CD14-positive monocyte (primary cell): ENCODE results near the gene GPC6. TPM values are rescaled to one million over a fixed set of nuclear protein-coding genes. Genes with fewer than 3 reads are reported as not detected.

ENCODE experiments used
- DNase-seq, 3 donors: peaks; one replicate each; pipeline ENCODE4 v3.0.0-alpha.2; 2011 to 2022
- H2AFZ ChIP-seq: 2 replicates; pipeline ENCODE4 v1.6.0; 2012; ENCODE audit warnings: mild to moderate bottlenecking, low read depth, low read length, inconsistent platforms; ENCODE audit not compliant: insufficient read depth, poor library complexity, severe bottlenecking
- H3K27ac ChIP-seq, 2 donors: 1 replicate in 1 of 2; 2 replicates in 1 of 2; pipeline ENCODE4 v1.5.1; 2012 to 2013; ENCODE audit warnings: low read length in 2 of 2, control low read depth in 1 of 2, inconsistent platforms in 1 of 2, low read depth in 1 of 2, mild to moderate bottlenecking in 1 of 2
- H3K27me3 ChIP-seq, 2 donors: one replicate each; pipeline versions ENCODE4 v1.6.0 to v1.6.1; 2011 to 2013; ENCODE audit warnings: low read length in 2 of 2; ENCODE audit not compliant: control insufficient read depth in 2 of 2, insufficient read depth in 2 of 2
- H3K36me3 ChIP-seq, 2 donors: replicated peaks in 1 of 2; 1 replicate in 1 of 2; 2 replicates in 1 of 2; pipeline versions ENCODE4 v1.5.1 to v1.6.1; 2012 to 2013; ENCODE audit warnings: low read length in 2 of 2, control low read depth in 1 of 2, inconsistent platforms in 1 of 2, mild to moderate bottlenecking in 1 of 2; ENCODE audit not compliant: insufficient read depth in 2 of 2, control insufficient read depth in 1 of 2
- H3K4me1 ChIP-seq, 2 donors: 1 replicate in 1 of 2; 2 replicates in 1 of 2; pipeline versions ENCODE4 v1.5.1 to v1.6.1; 2012 to 2013; ENCODE audit warnings: low read length in 2 of 2, control low read depth in 1 of 2, inconsistent platforms in 1 of 2, mild to moderate bottlenecking in 1 of 2, moderate library complexity in 1 of 2; ENCODE audit not compliant: insufficient read depth in 2 of 2, control insufficient read depth in 1 of 2
- H3K4me2 ChIP-seq: replicated peaks from 2 replicates; pipeline ENCODE3; 2012; ENCODE audit warnings: low read length, moderate library complexity, mild to moderate bottlenecking; ENCODE audit not compliant: poor library complexity, severe bottlenecking; ENCODE audit errors: extremely low read depth
- H3K4me3 ChIP-seq, 3 experiments: fragments of 200-600 bp in 1 of 3; sonication (generic) in 1 of 3; replicated peaks in 1 of 3; 1 replicate in 2 of 3; 2 replicates in 1 of 3; pipeline ENCODE4 v1.5.1; 2011 to 2013; ENCODE audit warnings: low read length in 3 of 3, mild to moderate bottlenecking in 3 of 3, control low read depth in 2 of 3, low read depth in 2 of 3, inconsistent platforms in 1 of 3, moderate library complexity in 1 of 3
- H3K79me2 ChIP-seq: 2 replicates; pipeline ENCODE4 v1.6.0; 2012; ENCODE audit warnings: mild to moderate bottlenecking, control low read depth, inconsistent platforms, low read length, moderate library complexity; ENCODE audit not compliant: insufficient read depth
- H3K9ac ChIP-seq: 2 replicates; pipeline ENCODE4 v1.6.0; 2017; ENCODE audit warnings: low read length, mild to moderate bottlenecking; ENCODE audit not compliant: insufficient read depth, poor library complexity, severe bottlenecking
- H3K9me3 ChIP-seq, 2 donors: replicated peaks in 1 of 2; 1 replicate in 1 of 2; 2 replicates in 1 of 2; pipeline versions ENCODE4 v1.5.1 to v1.6.1; 2012 to 2013; ENCODE audit warnings: low read length in 2 of 2, control low read depth in 1 of 2; ENCODE audit not compliant: control insufficient read depth in 1 of 2, insufficient read depth in 1 of 2
- H4K20me1 ChIP-seq: 2 replicates; pipeline ENCODE4 v1.6.0; 2012; ENCODE audit warnings: mild to moderate bottlenecking, low read length, control low read depth, moderate library complexity; ENCODE audit not compliant: insufficient read depth
- H3K27ac Mint-ChIP-seq, 7 donors: one replicate each; pipeline ENCODE4 v1.8.0; 2020; ENCODE audit warnings: mild to moderate bottlenecking in 7 of 7, mixed read lengths in 7 of 7, moderate library complexity in 6 of 7, inconsistent platforms in 2 of 7
- H3K27me3 Mint-ChIP-seq, 3 donors: one replicate each; pipeline ENCODE4 v1.8.0; 2021 to 2022; ENCODE audit warnings: low read depth in 3 of 3, mild to moderate bottlenecking in 3 of 3, mixed read lengths in 3 of 3, moderate library complexity in 3 of 3, inconsistent platforms in 1 of 3
- H3K36me3 Mint-ChIP-seq, 2 donors: one replicate each; pipeline ENCODE4 v1.8.0; 2020; ENCODE audit warnings: mixed read lengths in 2 of 2, inconsistent platforms in 1 of 2, mild to moderate bottlenecking in 1 of 2
- H3K4me1 Mint-ChIP-seq: one replicate; pipeline ENCODE4 v1.8.0; 2020; ENCODE audit warnings: mild to moderate bottlenecking, mixed read lengths
- H3K4me3 Mint-ChIP-seq, 2 donors: one replicate each; pipeline ENCODE4 v1.8.0; 2020; ENCODE audit warnings: mild to moderate bottlenecking in 2 of 2, mixed read lengths in 2 of 2, moderate library complexity in 1 of 2
- H3K9me3 Mint-ChIP-seq, 7 donors: one replicate each; pipeline ENCODE4 v1.8.0; 2020 to 2022; ENCODE audit warnings: mixed read lengths in 7 of 7, mild to moderate bottlenecking in 6 of 7, moderate library complexity in 6 of 7, inconsistent platforms in 2 of 7
- WGBS: methylation state at CpG from one replicate; pipeline ENCODE4 v1.1.5; 2013; ENCODE audit warnings: missing lambda C conversion rate; ENCODE audit not compliant: insufficient coverage; 5-methylcytosine and 5-hydroxymethylcytosine counted together
- intact Hi-C, 2 donors: fragments of 100-400 bp; cut with micrococcal nuclease; formaldehyde crosslinking; loops; one replicate each; pipeline versions ENCODE4 v1.15.0 to v1.15.1; 2023
- polyA plus RNA-seq, 3 donors: library from polyadenylated mRNA; depleted of rRNA in 1 of 3; unstranded in 2 of 3; stranded (reverse) in 1 of 3; fragments of 300-500 nt in 2 of 3; fragments of >200 nt in 1 of 3; fragmentation: Illumina TruSeq in 2 of 3; gene quantifications; 1 replicate in 2 of 3; 2 replicates in 1 of 3; pipeline ENCODE4 v1.2.3, GENCODE V29; 2012 to 2021
- TF ChIP-seq, protein P1 (sequence below): fragments of 200-600 bp; IDR thresholded peaks from one replicate; pipeline ENCODE4 v1.8.0; 2022; ENCODE audit warnings: antibody characterized with exemption, mild to moderate bottlenecking

Gene GPC6
- polyA plus RNA-seq, 3 donors, result not detected

DNA sequence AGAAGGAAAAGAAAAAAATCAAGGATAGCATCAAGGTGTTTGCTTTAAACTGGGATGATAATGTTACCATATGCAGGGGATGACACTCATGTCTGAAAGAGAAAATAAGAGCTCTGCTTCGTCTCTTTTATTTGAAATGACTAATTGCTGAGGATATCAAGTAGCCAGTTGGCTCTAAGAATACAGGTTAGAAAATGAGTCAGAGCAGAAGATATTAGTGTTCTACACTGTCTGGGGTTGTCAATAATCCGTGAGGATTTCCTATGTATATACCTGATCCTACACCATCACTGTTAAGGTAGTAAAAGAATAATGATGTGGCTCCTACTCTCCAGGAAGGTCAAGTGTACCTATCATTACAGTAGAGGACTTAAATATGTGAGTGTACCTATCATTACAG is 562.5 kb downstream of the GPC6 start:
- H2AFZ ChIP-seq, result no peak overlapping the region
- no peak for DNase-seq
- H3K4me2 ChIP-seq, result no peak overlapping the region
- H3K9me3 Mint-ChIP-seq, result peaks cover 0 to 6% (median 2%) of the 10 kb centered on the region in 7 donors
- no peak overlapping the region for H3K27ac ChIP-seq
- intact Hi-C loops, result no loop called here
- H3K4me1 Mint-ChIP-seq, result no peaks in the 10 kb centered on the region
- no peaks in the 10 kb centered on the region for H3K4me1 ChIP-seq
- H3K9me3 ChIP-seq, result peaks cover 0 to 6% of the 10 kb centered on the region in 2 donors
- no peak overlapping the region for H3K27ac Mint-ChIP-seq
- H3K36me3 Mint-ChIP-seq, result no peaks in the 10 kb centered on the region
- H3K4me3 ChIP-seq, result no peak overlapping the region
- no peaks in the 10 kb centered on the region for H4K20me1 ChIP-seq
- TF ChIP-seq, protein P1, sequence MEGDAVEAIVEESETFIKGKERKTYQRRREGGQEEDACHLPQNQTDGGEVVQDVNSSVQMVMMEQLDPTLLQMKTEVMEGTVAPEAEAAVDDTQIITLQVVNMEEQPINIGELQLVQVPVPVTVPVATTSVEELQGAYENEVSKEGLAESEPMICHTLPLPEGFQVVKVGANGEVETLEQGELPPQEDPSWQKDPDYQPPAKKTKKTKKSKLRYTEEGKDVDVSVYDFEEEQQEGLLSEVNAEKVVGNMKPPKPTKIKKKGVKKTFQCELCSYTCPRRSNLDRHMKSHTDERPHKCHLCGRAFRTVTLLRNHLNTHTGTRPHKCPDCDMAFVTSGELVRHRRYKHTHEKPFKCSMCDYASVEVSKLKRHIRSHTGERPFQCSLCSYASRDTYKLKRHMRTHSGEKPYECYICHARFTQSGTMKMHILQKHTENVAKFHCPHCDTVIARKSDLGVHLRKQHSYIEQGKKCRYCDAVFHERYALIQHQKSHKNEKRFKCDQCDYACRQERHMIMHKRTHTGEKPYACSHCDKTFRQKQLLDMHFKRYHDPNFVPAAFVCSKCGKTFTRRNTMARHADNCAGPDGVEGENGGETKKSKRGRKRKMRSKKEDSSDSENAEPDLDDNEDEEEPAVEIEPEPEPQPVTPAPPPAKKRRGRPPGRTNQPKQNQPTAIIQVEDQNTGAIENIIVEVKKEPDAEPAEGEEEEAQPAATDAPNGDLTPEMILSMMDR, result no peak
- H3K4me3 Mint-ChIP-seq, result no peak overlapping the region
- no peak overlapping the region for H3K9ac ChIP-seq
- H3K27me3 Mint-ChIP-seq, result peaks cover 0 to 1% (median 0%) of the 10 kb centered on the region in 3 donors
- no peaks in the 10 kb centered on the region for H3K27me3 ChIP-seq
- no peaks in the 10 kb centered on the region for H3K36me3 ChIP-seq
- no peaks in the 10 kb centered on the region for H3K79me2 ChIP-seq
- WGBS, result 63% methylated on average over 1 of the region's 2 CpGs

DNA sequence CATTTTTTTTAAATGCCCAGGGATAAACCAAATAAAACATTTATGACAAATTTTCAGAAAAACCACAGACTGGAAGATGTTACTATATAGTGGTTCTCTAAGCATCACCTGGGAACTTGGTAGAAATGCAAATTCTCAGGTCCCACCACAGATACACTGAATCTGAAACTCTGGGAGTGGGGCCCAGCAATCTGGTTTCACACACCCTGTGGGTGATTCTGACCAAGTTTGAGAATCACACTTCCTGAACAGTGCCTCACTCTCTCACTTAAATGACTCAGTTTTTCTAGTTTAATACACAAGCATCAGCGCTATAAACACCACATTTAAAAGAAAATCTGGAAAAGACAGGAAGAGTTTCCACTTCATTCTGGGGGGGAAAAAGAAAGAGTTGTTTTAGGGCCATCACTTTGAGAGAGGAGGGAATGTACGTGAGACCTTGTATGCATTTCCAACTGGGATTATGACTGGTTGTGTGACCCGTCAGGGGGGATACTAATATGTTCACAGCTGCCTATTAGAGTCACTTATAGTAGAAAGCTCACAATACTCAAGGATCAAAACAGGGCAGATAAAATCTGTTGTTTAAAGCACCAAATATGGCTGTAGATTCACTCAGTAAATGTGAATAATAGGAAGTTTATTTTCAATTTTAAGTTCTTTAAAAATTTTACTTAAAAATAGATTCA is 567.7 kb downstream of the GPC6 start:
- H3K9ac ChIP-seq, result no peak overlapping the region
- H3K27ac ChIP-seq, result no peak overlapping the region
- H3K36me3 ChIP-seq, result no peaks in the 10 kb centered on the region
- Mint-ChIP-seq H3K36me3 (no peaks in the 10 kb centered on the region), H3K27me3 (peaks cover 0 to 1% (median 0%) of the 10 kb centered on the region in 3 donors), H3K4me3 (no peak overlapping the region), H3K9me3 (peaks cover 0 to 13% (median 4%) of the 10 kb centered on the region in 7 donors), H3K4me1 (no peaks in the 10 kb centered on the region), H3K27ac (no peak overlapping the region)
- H2AFZ ChIP-seq, result no peak overlapping the region
- H3K4me1 ChIP-seq, result no peaks in the 10 kb centered on the region
- WGBS, result 30% methylated on average over 2 of the region's 3 CpGs
- no peak overlapping the region for H3K4me3 ChIP-seq
- H3K79me2 ChIP-seq, result no peaks in the 10 kb centered on the region
- H3K9me3 ChIP-seq, result peaks cover 0 to 11% of the 10 kb centered on the region in 2 donors
- H3K27me3 ChIP-seq, result no peaks in the 10 kb centered on the region
- no peak overlapping the region for H3K4me2 ChIP-seq
- DNase-seq, result no peak
- H4K20me1 ChIP-seq, result no peaks in the 10 kb centered on the region
- intact Hi-C loops, result no loop called here
- TF ChIP-seq, protein P1, result no peak
